IMR-90 (cell line): Measurements from ENCODE around the gene USP35. TPM values are rescaled to one million over a fixed set of nuclear protein-coding genes. Genes with fewer than 3 reads are reported as not detected.

Experiments
- ATAC-seq: fragments of 200-7000 bp; cut with Tn5 transposase; 2 replicates; pipeline ENCODE4 v1.9.1; 2020; ENCODE audit warnings: low read depth, mild to moderate bottlenecking, moderate library complexity
- BruUV-seq: library from RNA; stranded (reverse); fragments of 400-500 nt; replicated peaks from 2 replicates; lab custom pipeline; 2021; lab: Mats Ljungman, UMichigan
- CTCF ChIA-PET: fragments of 300-600 bp; formaldehyde crosslinking; extraction: SDS; loops from one replicate; lab custom pipeline; 2021; ENCODE audit warnings: antibody characterized with exemption; lab: Yijun Ruan, JAX
- POLR2A ChIA-PET: fragments of 300-600 bp; sonication (Branson Sonifier 250); formaldehyde crosslinking; loops from one replicate; lab custom pipeline; 2022; ENCODE audit warnings: antibody characterized with exemption; ENCODE audit not compliant: unreplicated experiment; lab: Charles Lee
- DNase-seq: peaks from one replicate; pipeline ENCODE4 v3.0.0; 2013
- H2AFZ ChIP-seq: replicated peaks from 2 replicates; pipeline ENCODE3; 2013; ENCODE audit warnings: low read length, mild to moderate bottlenecking; ENCODE audit not compliant: poor library complexity
- H2AK5ac ChIP-seq: 2 replicates; pipeline ENCODE4 v1.6.1; 2013; ENCODE audit warnings: low read depth, low read length, inconsistent platforms
- H2AK9ac ChIP-seq: replicated peaks from 2 replicates; pipeline ENCODE3; 2013; ENCODE audit warnings: mild to moderate bottlenecking, low read depth, low read length, moderate library complexity; ENCODE audit not compliant: poor library complexity
- H2BK120ac ChIP-seq: 2 replicates; pipeline ENCODE4 v1.6.1; 2013; ENCODE audit warnings: low read depth, low read length, inconsistent platforms
- H2BK15ac ChIP-seq: 3 replicates; pipeline ENCODE4 v1.6.1; 2013; ENCODE audit warnings: low read depth, low read length, inconsistent platforms
- H2BK20ac ChIP-seq: 2 replicates; pipeline ENCODE4 v1.6.1; 2013; ENCODE audit warnings: low read depth, mild to moderate bottlenecking, inconsistent platforms, low read length, moderate library complexity
- H2BK5ac ChIP-seq: 2 replicates; pipeline ENCODE4 v1.6.1; 2013; ENCODE audit warnings: mild to moderate bottlenecking, low read depth, low read length, inconsistent platforms; ENCODE audit not compliant: poor library complexity, severe bottlenecking
- H3K14ac ChIP-seq: replicated peaks from 2 replicates; pipeline ENCODE4 v1.6.1; 2013; ENCODE audit warnings: low read depth, low read length, inconsistent platforms
- H3K18ac ChIP-seq: 2 replicates; pipeline ENCODE4 v1.6.1; 2013; ENCODE audit warnings: low read depth, low read length, control low read depth
- H3K23ac ChIP-seq: 2 replicates; pipeline ENCODE4 v1.6.1; 2013; ENCODE audit warnings: low read depth, low read length, inconsistent platforms
- H3K27ac ChIP-seq: 2 replicates; pipeline ENCODE4 v1.5.1; 2013; ENCODE audit warnings: mild to moderate bottlenecking, control low read depth, low read length; ENCODE audit not compliant: insufficient read depth
- H3K27me3 ChIP-seq: 2 replicates; pipeline ENCODE4 v1.6.1; 2013; ENCODE audit warnings: low read length; ENCODE audit not compliant: control insufficient read depth, insufficient read depth
- H3K36me3 ChIP-seq: 2 replicates; pipeline ENCODE4 v1.6.1; 2013; ENCODE audit warnings: low read length, mixed read lengths; ENCODE audit not compliant: control insufficient read depth, insufficient read depth
- H3K4ac ChIP-seq: 2 replicates; pipeline ENCODE4 v1.6.1; 2013; ENCODE audit warnings: low read depth, low read length, inconsistent platforms
- H3K4me1 ChIP-seq: 2 replicates; pipeline ENCODE4 v1.6.1; 2013; ENCODE audit warnings: low read length, mixed read lengths; ENCODE audit not compliant: control insufficient read depth, insufficient read depth
- H3K4me2 ChIP-seq: 2 replicates; pipeline ENCODE4 v1.6.1; 2013; ENCODE audit warnings: low read depth, mild to moderate bottlenecking, control low read depth, low read length, moderate library complexity
- H3K4me3 ChIP-seq: 2 replicates; pipeline ENCODE4 v1.5.1; 2013; ENCODE audit warnings: low read depth, mild to moderate bottlenecking, control low read depth, low read length, moderate library complexity; ENCODE audit not compliant: insufficient read depth
- H3K56ac ChIP-seq: 2 replicates; pipeline ENCODE4 v1.6.1; 2013; ENCODE audit warnings: low read length, inconsistent platforms; ENCODE audit not compliant: insufficient read depth; ENCODE audit errors: extremely low read depth
- H3K79me1 ChIP-seq, 2 experiments: 2 replicates each; pipeline ENCODE4 v1.6.1; 2013; ENCODE audit warnings: low read length in 2 of 2, inconsistent platforms in 1 of 2, low read depth in 1 of 2
- H3K9ac ChIP-seq: 2 replicates; pipeline ENCODE4 v1.6.1; 2013; ENCODE audit warnings: low read depth, low read length, control low read depth
- H3K9me1 ChIP-seq: 2 replicates; pipeline ENCODE4 v1.6.1; 2013; ENCODE audit warnings: low read length, inconsistent platforms; ENCODE audit not compliant: insufficient read depth
- H3K9me3 ChIP-seq: 2 replicates; pipeline ENCODE4 v1.6.1; 2013; ENCODE audit warnings: low read length; ENCODE audit not compliant: control insufficient read depth, insufficient read depth
- H4K20me1 ChIP-seq: 2 replicates; pipeline ENCODE4 v1.6.1; 2013; ENCODE audit warnings: low read length, inconsistent platforms; ENCODE audit not compliant: insufficient read depth
- H4K5ac ChIP-seq: 2 replicates; pipeline ENCODE4 v1.6.1; 2013; ENCODE audit warnings: mild to moderate bottlenecking, low read depth, low read length, control low read depth
- H4K8ac ChIP-seq, 2 experiments: 2 replicates each; pipeline ENCODE4 v1.6.1; 2013; ENCODE audit warnings: low read depth in 2 of 2, low read length in 2 of 2, control low read depth in 1 of 2, inconsistent platforms in 1 of 2
- H4K91ac ChIP-seq: 2 replicates; pipeline ENCODE4 v1.6.1; 2013; ENCODE audit warnings: low read depth, low read length, inconsistent platforms; ENCODE audit not compliant: insufficient read depth
- USF2 ChIP-seq: fragments of 150-350 bp; IDR thresholded peaks from 2 replicates; pipeline ENCODE4 v1.6.1; 2017; ENCODE audit warnings: mild to moderate bottlenecking, antibody characterized with exemption, low read length, low read depth
- WGBS, 2 experiments: methylation state at CpG; one replicate each; pipeline versions ENCODE4 v1.1.5 to v1.1.7; 2013; ENCODE audit warnings: missing lambda C conversion rate in 2 of 2; ENCODE audit not compliant: insufficient read length in 1 of 2; ENCODE audit errors: extremely low coverage in 2 of 2; 5-methylcytosine and 5-hydroxymethylcytosine counted together
- dilution Hi-C: fragments of 300-500 bp; cut with HindIII; formaldehyde crosslinking; loops from one replicate; pipeline ENCODE4 v1.14.3; 2018; ENCODE audit warnings: low sequenced_read_pairs; ENCODE audit not compliant: unreplicated experiment
- in situ Hi-C: fragments of 300-500 bp; cut with MboI; formaldehyde crosslinking; loops from 3 replicates; pipeline ENCODE4 v1.14.3; 2019; ENCODE audit warnings: low sequenced_read_pairs, inconsistent platforms, mixed read lengths
- intact Hi-C: fragments of 100-400 bp; cut with micrococcal nuclease; formaldehyde crosslinking; loops from 2 replicates; pipeline ENCODE4 v1.10.0; 2022
- polyA plus RNA-seq, 3 experiments: library from polyadenylated mRNA; depleted of rRNA; stranded (reverse); fragments of >200 nt; gene quantifications; 2 replicates each; pipeline ENCODE4 v1.2.3, GENCODE V29; 2012; ENCODE audit warnings: low replicate concordance in 1 of 3
- total RNA-seq: library from RNA; depleted of rRNA; stranded (reverse); fragments of >200 nt; gene quantifications from 2 replicates; pipeline ENCODE4 v1.2.3, GENCODE V29; 2012

USP35 gene
- total and polyA plus RNA-seq, 2 of the 4 experiments (the other 2 are of a cell fraction) = 2.7 to 11.3 TPM

GRCh38 chr11:78170874-78171549 is 17.7 kb upstream of the USP35 start:
- no peak overlapping the region for H3K4me3 ChIP-seq
- no TSS peak for BruUV-seq
- 100% methylated on average over 2 of the region's 7 CpGs; no CpG with 5 or more reads in 1 of the 2 experiments for WGBS, 2 experiments
- peaks cover 0 to 33% of the 10 kb centered on the region in 2 experiments; a peak in 2 of 4 replicates for H3K79me1 ChIP-seq
- H4K20me1 ChIP-seq = no peaks in the 10 kb centered on the region
- H2BK5ac ChIP-seq = no peak overlapping the region
- ATAC-seq (no peak), DNase-seq (no peak)
- peak overlapping the region; percentile 52 for H2AK5ac ChIP-seq
- no peak overlapping the region; the same call in 2 of the 3 replicates for H2BK15ac ChIP-seq
- 0 out of 2 replicates have a peak overlapping the region, but pooled peaks have one; percentile 3 for H2BK20ac ChIP-seq
- peaks cover 19% of the 10 kb centered on the region for H3K4me1 ChIP-seq
- no peak overlapping the region for H3K9ac ChIP-seq
- no peak overlapping the region for H2AFZ ChIP-seq
- intact Hi-C loops = no loop called here
- H3K4me2 ChIP-seq = no peak overlapping the region
- H3K4ac ChIP-seq = peak overlapping the region; percentile 44
- no peaks in the 10 kb centered on the region for H3K27me3 ChIP-seq
- 0 out of 2 replicates have a peak overlapping the region, but pooled peaks have one; percentile 39 for H3K14ac ChIP-seq
- dilution Hi-C loops = no loop called here
- CTCF ChIA-PET = no interaction called here
- H3K27ac ChIP-seq = peak overlapping the region; percentile 10; the same call in 1 of the 2 replicates
- H3K18ac ChIP-seq = 0 out of 2 replicates have a peak overlapping the region, but pooled peaks have one; percentile 18
- H2BK120ac ChIP-seq = peak overlapping the region; percentile 66; the same call in 1 of the 2 replicates
- no peak overlapping the region; the same call in 1 of the 2 replicates for H4K91ac ChIP-seq
- in situ Hi-C loops = no loop called here
- H2AK9ac ChIP-seq = peak overlapping the region; percentile 11
- H3K9me3 ChIP-seq = no peaks in the 10 kb centered on the region
- peaks cover 26% of the 10 kb centered on the region for H3K9me1 ChIP-seq
- TF ChIP-seq USF2 = no peak
- H3K56ac ChIP-seq = no peak overlapping the region; the same call in 1 of the 2 replicates
- H3K23ac ChIP-seq = no peak overlapping the region
- POLR2A ChIA-PET = no interaction called here
- peak overlapping the region in 1 of 2 experiments; percentile 43; a peak in 1 of 4 replicates for H4K8ac ChIP-seq
- H4K5ac ChIP-seq = no peak overlapping the region; the same call in 1 of the 2 replicates
- peaks cover 24% of the 10 kb centered on the region for H3K36me3 ChIP-seq
